Dendritic cell treated with granulocyte-macrophage colony-stimulating factor and Interleukin-4, amounts not matched to agents 40 ng/mL and 50 ng/mL, for 4 days (primary cell): ENCODE results near the gene CDK5RAP2.
"Not testable (repeated sequence)": the region's sequence is repeated elsewhere in the genome, so short reads cannot be mapped to it uniquely, and the experiment has no call there.

ENCODE experiments used
- H3K27ac Mint-ChIP-seq: one replicate; pipeline ENCODE4 v1.8.0; 2022; ENCODE audit warnings: mild to moderate bottlenecking, mixed read lengths
- H3K27me3 Mint-ChIP-seq: one replicate; pipeline ENCODE4 v1.8.0; 2022; ENCODE audit warnings: mild to moderate bottlenecking, mixed read lengths
- H3K36me3 Mint-ChIP-seq: one replicate; pipeline ENCODE4 v1.8.0; 2022; ENCODE audit warnings: low read depth, mixed read lengths
- H3K4me1 Mint-ChIP-seq: one replicate; pipeline ENCODE4 v1.8.0; 2022; ENCODE audit warnings: low read depth, mixed read lengths
- H3K4me3 Mint-ChIP-seq: one replicate; pipeline ENCODE4 v1.8.0; 2022; ENCODE audit warnings: mild to moderate bottlenecking, moderate library complexity, mixed read lengths
- H3K9me3 Mint-ChIP-seq: one replicate; pipeline ENCODE4 v1.8.0; 2022; ENCODE audit warnings: mixed read lengths
- intact Hi-C: fragments of 100-400 bp; cut with micrococcal nuclease; formaldehyde crosslinking; loops from one replicate; pipeline ENCODE4 v1.15.0; 2022

Gene CDK5RAP2

DNA sequence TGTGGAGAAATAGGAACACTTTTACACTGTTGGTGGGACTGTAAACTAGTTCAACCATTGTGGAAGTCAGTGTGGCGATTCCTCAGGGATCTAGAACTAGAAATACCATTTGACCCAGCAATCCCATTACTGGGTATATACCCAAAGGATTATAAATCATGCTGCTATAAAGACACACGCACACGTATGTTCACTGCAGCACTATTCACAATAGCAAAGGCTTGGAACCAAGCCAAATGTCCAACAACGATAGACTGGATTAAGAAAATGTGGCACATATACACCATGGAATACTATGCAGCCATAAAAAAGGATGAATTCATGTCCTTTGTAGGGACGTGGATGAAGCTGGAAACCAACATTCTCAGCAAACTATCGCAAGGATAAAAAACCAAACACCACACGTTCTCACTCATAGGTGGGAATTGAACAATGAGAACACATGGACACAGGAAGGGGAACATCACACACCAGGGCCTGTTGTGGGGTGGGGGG lies 27.7 kb downstream of the CDK5RAP2 start:
- H3K9me3 Mint-ChIP-seq, intact Hi-C loops, H3K4me1 Mint-ChIP-seq, H3K27ac Mint-ChIP-seq, H3K4me3 Mint-ChIP-seq: not testable (repeated sequence)
- peaks cover 67% of the 10 kb centered on the region for H3K36me3 Mint-ChIP-seq
- H3K27me3 Mint-ChIP-seq: peaks cover 13% of the 10 kb centered on the region

GRCh38 chr9:120545701-120546550 lies 34.0 kb downstream of the CDK5RAP2 start:
- H3K27me3 Mint-ChIP-seq: no peaks in the 10 kb centered on the region
- H3K36me3 Mint-ChIP-seq: peaks cover 94% of the 10 kb centered on the region
- intact Hi-C loops: no loop called here
- no peaks in the 10 kb centered on the region for H3K4me1 Mint-ChIP-seq
- H3K27ac Mint-ChIP-seq: no peak overlapping the region
- no peak overlapping the region for H3K4me3 Mint-ChIP-seq
- no peaks in the 10 kb centered on the region for H3K9me3 Mint-ChIP-seq

DNA sequence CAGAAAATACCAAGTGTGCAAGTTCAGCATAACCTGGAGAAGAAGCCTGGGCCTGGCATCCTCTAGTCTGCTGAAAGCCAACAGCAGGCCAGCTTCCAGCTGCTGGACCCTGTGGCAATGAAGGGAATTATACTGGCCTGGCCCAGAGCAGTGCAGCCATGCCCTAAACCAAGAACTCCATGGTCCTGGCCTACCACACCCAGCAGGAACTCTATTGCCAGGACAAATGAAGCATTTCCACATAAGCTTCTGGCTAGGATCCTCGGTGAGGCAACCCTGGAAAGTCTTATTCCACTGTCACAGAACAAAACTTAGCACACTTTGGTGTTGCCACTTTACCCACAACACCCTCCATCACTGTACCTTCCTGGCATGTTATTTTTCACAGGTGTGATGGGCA lies 35.5 kb downstream of the CDK5RAP2 start:
- no peak overlapping the region for H3K4me3 Mint-ChIP-seq
- intact Hi-C loops: no loop called here
- H3K36me3 Mint-ChIP-seq: peaks cover 85% of the 10 kb centered on the region
- no peaks in the 10 kb centered on the region for H3K9me3 Mint-ChIP-seq
- no peaks in the 10 kb centered on the region for H3K27me3 Mint-ChIP-seq
- no peaks in the 10 kb centered on the region for H3K4me1 Mint-ChIP-seq
- H3K27ac Mint-ChIP-seq: no peak overlapping the region

- intact Hi-C loops: no loop called here
- no peak overlapping the region for H3K4me3 Mint-ChIP-seq
- H3K27ac Mint-ChIP-seq: no peak overlapping the region
- no peaks in the 10 kb centered on the region for H3K4me1 Mint-ChIP-seq
- peaks cover 78% of the 10 kb centered on the region for H3K36me3 Mint-ChIP-seq
- no peaks in the 10 kb centered on the region for H3K9me3 Mint-ChIP-seq
- H3K27me3 Mint-ChIP-seq: no peaks in the 10 kb centered on the region
Observed at GRCh38 chr9:120542701-120543490, 37.1 kb downstream of the CDK5RAP2 start.

- Mint-ChIP-seq H3K27ac (no peak overlapping the region), H3K27me3 (no peaks in the 10 kb centered on the region), H3K4me3 (no peak overlapping the region), H3K36me3 (peaks cover 76% of the 10 kb centered on the region), H3K4me1 (no peaks in the 10 kb centered on the region), H3K9me3 (no peaks in the 10 kb centered on the region)
- intact Hi-C loops: no loop called here
Observed at GRCh38 chr9:120541921-120542320, 38.0 kb downstream of the CDK5RAP2 start.

- H3K9me3 Mint-ChIP-seq: no peaks in the 10 kb centered on the region
- intact Hi-C loops: no loop called here
- no peaks in the 10 kb centered on the region for H3K27me3 Mint-ChIP-seq
- H3K36me3 Mint-ChIP-seq: peaks cover 76% of the 10 kb centered on the region
- no peak overlapping the region for H3K27ac Mint-ChIP-seq
- no peaks in the 10 kb centered on the region for H3K4me1 Mint-ChIP-seq
- H3K4me3 Mint-ChIP-seq: no peak overlapping the region
Observed at GRCh38 chr9:120539951-120540350, 40.0 kb downstream of the CDK5RAP2 start.

- no peaks in the 10 kb centered on the region for H3K27me3 Mint-ChIP-seq
- H3K4me1 Mint-ChIP-seq: peaks cover 2% of the 10 kb centered on the region
- no peak overlapping the region for H3K4me3 Mint-ChIP-seq
- H3K36me3 Mint-ChIP-seq: peaks cover 76% of the 10 kb centered on the region
- H3K27ac Mint-ChIP-seq: no peak overlapping the region
- no peaks in the 10 kb centered on the region for H3K9me3 Mint-ChIP-seq
- intact Hi-C loops: no loop called here
Observed at GRCh38 chr9:120538339-120538738, 41.6 kb downstream of the CDK5RAP2 start.

DNA sequence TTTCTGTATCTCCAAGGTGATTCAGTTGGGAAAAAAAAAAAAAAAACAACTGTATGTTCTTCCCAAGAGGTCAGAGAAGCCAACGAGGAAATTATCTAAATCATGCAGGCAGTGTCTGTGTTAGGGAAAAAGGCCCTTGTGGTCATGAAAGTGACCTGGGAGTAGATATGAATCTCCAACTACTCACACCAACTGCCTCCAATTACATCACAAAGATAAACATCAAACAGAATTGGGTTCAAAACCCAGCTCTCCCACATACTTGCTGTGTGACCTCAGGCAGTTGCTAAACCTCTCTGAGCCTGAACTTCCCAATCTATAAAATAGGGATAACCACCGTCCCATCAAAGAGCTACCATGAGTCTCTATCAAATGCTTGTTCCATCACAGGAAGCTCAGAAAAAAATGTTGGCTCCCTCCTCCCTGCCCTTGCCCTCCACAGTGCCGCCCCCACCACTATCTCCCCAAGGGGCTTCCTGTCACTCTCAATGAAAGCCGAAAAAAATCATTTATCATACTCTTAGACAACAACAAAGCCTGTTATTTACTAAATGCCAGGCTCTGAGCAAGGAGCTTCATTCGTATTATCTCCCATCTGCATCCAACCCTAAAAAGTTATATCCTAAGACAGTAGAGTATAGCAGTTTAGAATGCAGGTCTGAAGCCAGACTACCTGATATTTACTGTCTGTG lies 42.9 kb downstream of the CDK5RAP2 start:
- no peak overlapping the region for H3K27ac Mint-ChIP-seq
- H3K4me1 Mint-ChIP-seq: peaks cover 14% of the 10 kb centered on the region
- intact Hi-C loops: no loop called here
- H3K9me3 Mint-ChIP-seq: no peaks in the 10 kb centered on the region
- no peaks in the 10 kb centered on the region for H3K27me3 Mint-ChIP-seq
- H3K36me3 Mint-ChIP-seq: peaks cover 79% of the 10 kb centered on the region
- H3K4me3 Mint-ChIP-seq: no peak overlapping the region

DNA sequence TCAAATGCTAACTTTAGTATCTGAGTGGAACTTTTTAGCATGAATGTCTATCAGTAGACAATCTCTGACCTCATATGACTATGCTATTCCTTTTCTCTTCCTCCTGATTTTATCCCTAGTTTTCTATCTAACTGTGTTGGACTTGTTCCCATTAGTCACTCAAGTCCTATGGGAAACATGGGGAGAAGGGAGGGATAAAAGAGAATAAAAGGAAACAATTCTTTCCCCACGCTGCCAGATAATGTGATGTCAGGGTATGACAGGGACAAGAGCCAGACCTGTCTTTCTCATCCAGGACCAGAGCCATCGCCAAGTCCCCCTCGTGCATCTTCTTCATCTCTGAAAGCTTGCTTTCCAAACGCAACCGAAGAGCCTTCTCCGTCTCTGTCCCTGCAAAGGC lies 43.9 kb downstream of the CDK5RAP2 start:
- Mint-ChIP-seq H3K27ac (no peak overlapping the region), H3K4me3 (no peak overlapping the region), H3K27me3 (no peaks in the 10 kb centered on the region), H3K9me3 (no peaks in the 10 kb centered on the region), H3K4me1 (peaks cover 14% of the 10 kb centered on the region), H3K36me3 (peaks cover 75% of the 10 kb centered on the region)
- intact Hi-C loops: no loop called here

DNA sequence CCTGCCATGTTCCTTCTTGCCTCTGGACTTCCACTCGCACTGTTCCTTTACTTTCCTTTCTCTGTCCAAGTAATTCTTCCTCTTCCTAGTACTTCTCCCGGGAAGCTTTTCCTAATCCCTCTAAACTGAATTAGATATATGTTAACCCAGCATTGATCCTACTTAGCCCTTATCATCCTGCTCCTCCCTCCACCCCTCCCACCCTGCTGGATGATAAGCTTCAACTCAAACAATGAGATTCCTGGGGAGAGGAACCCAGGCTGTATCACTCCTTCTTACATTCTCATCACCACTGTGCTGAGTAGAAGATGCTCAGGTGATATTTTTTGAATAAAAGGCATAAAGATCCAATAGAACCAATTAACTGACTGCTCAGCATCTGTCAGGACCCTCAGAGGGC lies 45.7 kb downstream of the CDK5RAP2 start:
- Mint-ChIP-seq H3K27ac (no peak overlapping the region), H3K36me3 (peaks cover 85% of the 10 kb centered on the region), H3K4me3 (no peak overlapping the region), H3K27me3 (no peaks in the 10 kb centered on the region), H3K4me1 (peaks cover 14% of the 10 kb centered on the region), H3K9me3 (no peaks in the 10 kb centered on the region)
- intact Hi-C loops: loop anchor here (5.0 kb wide), 1 partner anchor 977 kb away; no protein-coding TSS in a partner anchor

DNA sequence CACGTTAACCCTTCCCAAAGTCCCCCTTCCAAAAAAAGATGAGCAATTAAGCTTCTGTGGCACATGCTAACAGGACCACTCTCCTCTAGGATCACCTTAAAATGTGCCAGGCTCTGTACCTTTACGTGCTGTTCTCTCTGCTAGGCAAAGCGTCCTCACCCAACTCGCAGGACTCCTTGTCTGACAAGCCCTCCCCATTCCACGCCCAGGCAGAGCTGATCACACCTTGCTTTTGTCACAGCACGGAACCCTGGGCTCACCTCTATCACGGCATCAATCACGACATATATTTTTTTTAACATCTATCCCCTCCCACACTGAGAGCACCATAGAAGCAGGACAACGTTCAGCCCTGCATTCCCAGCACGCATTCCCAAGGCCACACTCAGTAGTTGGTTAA lies 47.1 kb downstream of the CDK5RAP2 start:
- Mint-ChIP-seq H3K4me1 (peaks cover 14% of the 10 kb centered on the region), H3K27me3 (no peaks in the 10 kb centered on the region), H3K9me3 (no peaks in the 10 kb centered on the region), H3K27ac (no peak overlapping the region), H3K36me3 (peaks cover 91% of the 10 kb centered on the region), H3K4me3 (no peak overlapping the region)
- intact Hi-C loops: loop anchor here (5.0 kb wide), 1 partner anchor 976 kb away; no protein-coding TSS in a partner anchor

DNA sequence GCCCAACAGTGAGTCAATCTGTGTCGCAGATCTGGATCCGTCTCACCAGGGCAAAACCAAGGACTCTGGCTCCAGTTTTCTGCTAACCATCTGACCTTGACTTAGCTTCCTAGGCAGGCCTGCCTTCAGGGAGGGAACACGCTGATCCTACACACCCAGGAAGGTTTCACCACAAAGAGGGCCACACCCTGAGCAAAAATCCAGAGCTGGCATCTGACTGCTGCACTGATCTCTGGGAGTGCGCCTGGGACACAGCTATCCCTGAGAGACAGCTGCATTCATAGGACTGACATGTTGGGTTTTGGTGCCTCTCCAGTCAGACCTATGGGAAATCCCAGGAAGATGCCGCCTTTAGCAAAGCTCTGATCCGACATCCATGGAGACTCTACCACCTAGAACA lies 47.5 kb downstream of the CDK5RAP2 start:
- H3K4me3 Mint-ChIP-seq: no peak overlapping the region
- H3K27ac Mint-ChIP-seq: no peak overlapping the region
- no peaks in the 10 kb centered on the region for H3K9me3 Mint-ChIP-seq
- intact Hi-C loops: loop anchor here (5.0 kb wide), 1 partner anchor 975 kb away; no protein-coding TSS in a partner anchor
- H3K4me1 Mint-ChIP-seq: peaks cover 14% of the 10 kb centered on the region
- no peaks in the 10 kb centered on the region for H3K27me3 Mint-ChIP-seq
- H3K36me3 Mint-ChIP-seq: peaks cover 93% of the 10 kb centered on the region

DNA sequence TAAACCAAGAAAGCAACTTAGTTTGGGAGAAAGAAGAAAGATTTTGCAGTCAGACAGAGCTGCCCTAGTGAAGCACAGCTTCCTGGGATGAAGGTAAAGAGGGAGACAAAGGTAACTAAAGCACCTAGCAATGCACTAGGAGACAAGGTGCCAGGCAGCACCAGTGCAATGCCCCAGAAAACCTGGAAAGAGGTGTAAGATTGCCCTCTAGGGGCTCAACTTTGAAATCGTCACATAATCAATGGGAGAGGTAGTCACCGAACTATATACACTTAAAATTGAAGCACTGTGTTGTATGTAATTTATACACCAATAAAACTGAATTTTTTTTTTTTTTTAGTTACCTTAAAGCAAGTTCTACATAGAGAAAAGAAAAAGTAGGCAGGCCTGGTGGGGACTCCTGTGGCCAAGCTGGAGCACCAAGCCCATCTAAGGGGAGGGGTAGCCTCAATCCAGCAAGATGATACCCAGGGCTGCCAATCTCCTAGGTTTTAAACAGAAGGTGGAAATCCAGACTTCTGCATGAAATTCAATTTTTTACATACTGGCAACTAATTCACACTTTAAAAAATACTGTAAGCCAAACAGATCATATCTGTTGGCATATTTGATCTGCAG lies 48.2 kb downstream of the CDK5RAP2 start:
- H3K4me1 Mint-ChIP-seq: peaks cover 14% of the 10 kb centered on the region
- H3K9me3 Mint-ChIP-seq: no peaks in the 10 kb centered on the region
- H3K27ac Mint-ChIP-seq: no peak overlapping the region
- no peaks in the 10 kb centered on the region for H3K27me3 Mint-ChIP-seq
- H3K4me3 Mint-ChIP-seq: no peak overlapping the region
- intact Hi-C loops: loop anchor here (5.0 kb wide), 1 partner anchor 974 kb away; no protein-coding TSS in a partner anchor
- H3K36me3 Mint-ChIP-seq: peaks cover 93% of the 10 kb centered on the region
